PFSK-1 (cell line): ENCODE results near the gene FBXO42.

Experiments used
- FOXP2 ChIP-seq: optimal IDR thresholded peaks from 2 replicates; pipeline ENCODE3; 2011; ENCODE audit warnings: borderline replicate concordance, control low read depth, inconsistent platforms; ENCODE audit not compliant: insufficient read depth; ENCODE audit errors: extremely low read length, extremely low read depth
- POLR2AphosphoS5 ChIP-seq: IDR thresholded peaks from 2 replicates; pipeline ENCODE4 v1.6.1; 2012; ENCODE audit warnings: low read depth, mild to moderate bottlenecking, control low read depth, low read length, moderate library complexity
- SIN3A ChIP-seq: IDR thresholded peaks from 2 replicates; pipeline ENCODE4 v1.6.1; 2012; ENCODE audit warnings: mild to moderate bottlenecking, low read length, moderate library complexity, borderline replicate concordance; ENCODE audit not compliant: insufficient read depth
- TAF1 ChIP-seq: IDR thresholded peaks from 2 replicates; pipeline ENCODE4 v1.6.1; 2012; ENCODE audit warnings: low read length, control low read depth, borderline replicate concordance; ENCODE audit not compliant: insufficient read depth
- TF ChIP-seq, protein P1 (sequence below), 2 experiments: IDR thresholded peaks; 2 replicates each; pipeline versions ENCODE4 v1.6.1 to v1.8.0; 2011 to 2012; ENCODE audit warnings: low read depth in 2 of 2, low read length in 2 of 2, control low read depth in 1 of 2, inconsistent platforms in 1 of 2, mild to moderate bottlenecking in 1 of 2, moderate library complexity in 1 of 2; ENCODE audit not compliant: insufficient read depth in 1 of 2

FBXO42 gene

DNA sequence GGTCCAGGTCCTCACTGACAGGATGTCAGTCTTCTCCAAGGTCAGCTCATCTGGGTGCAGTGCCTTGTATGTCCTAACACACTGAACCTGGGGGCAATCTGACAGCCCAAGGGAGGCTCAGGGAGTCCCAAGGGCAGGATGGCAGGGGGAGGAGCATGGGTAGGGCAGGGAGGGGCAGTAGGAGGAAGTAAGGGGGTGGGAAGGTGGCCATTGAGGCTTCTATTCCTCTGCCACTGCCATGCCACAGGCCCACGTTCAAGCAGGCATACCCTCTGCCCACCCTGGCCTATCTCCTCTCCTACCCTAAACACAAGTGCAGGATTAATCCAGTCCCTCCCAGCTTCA lies 153.2 kb downstream of the FBXO42 start:
- TF ChIP-seq, protein P1, sequence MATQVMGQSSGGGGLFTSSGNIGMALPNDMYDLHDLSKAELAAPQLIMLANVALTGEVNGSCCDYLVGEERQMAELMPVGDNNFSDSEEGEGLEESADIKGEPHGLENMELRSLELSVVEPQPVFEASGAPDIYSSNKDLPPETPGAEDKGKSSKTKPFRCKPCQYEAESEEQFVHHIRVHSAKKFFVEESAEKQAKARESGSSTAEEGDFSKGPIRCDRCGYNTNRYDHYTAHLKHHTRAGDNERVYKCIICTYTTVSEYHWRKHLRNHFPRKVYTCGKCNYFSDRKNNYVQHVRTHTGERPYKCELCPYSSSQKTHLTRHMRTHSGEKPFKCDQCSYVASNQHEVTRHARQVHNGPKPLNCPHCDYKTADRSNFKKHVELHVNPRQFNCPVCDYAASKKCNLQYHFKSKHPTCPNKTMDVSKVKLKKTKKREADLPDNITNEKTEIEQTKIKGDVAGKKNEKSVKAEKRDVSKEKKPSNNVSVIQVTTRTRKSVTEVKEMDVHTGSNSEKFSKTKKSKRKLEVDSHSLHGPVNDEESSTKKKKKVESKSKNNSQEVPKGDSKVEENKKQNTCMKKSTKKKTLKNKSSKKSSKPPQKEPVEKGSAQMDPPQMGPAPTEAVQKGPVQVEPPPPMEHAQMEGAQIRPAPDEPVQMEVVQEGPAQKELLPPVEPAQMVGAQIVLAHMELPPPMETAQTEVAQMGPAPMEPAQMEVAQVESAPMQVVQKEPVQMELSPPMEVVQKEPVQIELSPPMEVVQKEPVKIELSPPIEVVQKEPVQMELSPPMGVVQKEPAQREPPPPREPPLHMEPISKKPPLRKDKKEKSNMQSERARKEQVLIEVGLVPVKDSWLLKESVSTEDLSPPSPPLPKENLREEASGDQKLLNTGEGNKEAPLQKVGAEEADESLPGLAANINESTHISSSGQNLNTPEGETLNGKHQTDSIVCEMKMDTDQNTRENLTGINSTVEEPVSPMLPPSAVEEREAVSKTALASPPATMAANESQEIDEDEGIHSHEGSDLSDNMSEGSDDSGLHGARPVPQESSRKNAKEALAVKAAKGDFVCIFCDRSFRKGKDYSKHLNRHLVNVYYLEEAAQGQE (IDR thresholded peaks at IDR 0.05; ENCODE audit: insufficient read depth in 1 of 2, low read depth in 2 of 2, low read length in 2 of 2): no peak
- no peak for TF ChIP-seq FOXP2
- TF ChIP-seq TAF1: no peak
- no peak for TF ChIP-seq POLR2AphosphoS5
- TF ChIP-seq SIN3A: no peak

DNA sequence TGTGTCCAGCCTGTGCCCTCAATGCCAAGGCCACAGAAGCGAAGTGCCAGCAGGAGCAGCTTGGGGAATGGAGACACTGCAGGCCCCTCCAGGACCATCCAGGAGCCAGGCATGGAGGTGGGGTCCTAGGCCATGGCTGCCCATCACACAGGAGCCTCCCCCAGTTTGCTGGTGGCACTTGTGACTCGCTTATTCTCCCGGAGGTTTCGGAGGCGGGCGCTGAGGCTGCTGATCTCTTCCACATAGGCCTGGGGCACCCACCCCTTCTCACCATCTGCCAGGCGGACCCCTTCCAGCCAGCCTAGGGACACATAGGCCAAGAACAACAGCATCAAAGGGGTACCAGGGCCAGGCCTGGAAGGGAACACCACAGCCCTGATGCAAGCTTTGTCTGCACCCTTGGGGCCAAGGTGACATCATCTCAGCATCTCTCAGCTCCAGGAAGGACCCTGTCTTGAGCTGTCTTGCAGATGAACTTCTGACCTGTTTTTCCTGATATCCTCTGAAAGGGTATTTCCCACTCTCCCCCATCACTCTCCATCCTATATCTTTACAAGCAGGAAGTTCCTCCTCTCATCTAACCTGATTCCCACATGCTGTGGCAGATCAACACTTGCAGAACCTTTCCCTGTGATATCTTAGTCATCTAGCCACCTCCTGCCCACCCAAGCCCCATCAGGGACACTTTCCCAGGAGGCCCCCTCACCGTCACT lies 153.7 kb downstream of the FBXO42 start:
- TF ChIP-seq TAF1 (no peak), POLR2AphosphoS5 (no peak), FOXP2 (no peak), SIN3A (no peak)
- TF ChIP-seq, protein P1 (IDR thresholded peaks at IDR 0.05; ENCODE audit: insufficient read depth in 1 of 2, low read depth in 2 of 2, low read length in 2 of 2): no peak

DNA sequence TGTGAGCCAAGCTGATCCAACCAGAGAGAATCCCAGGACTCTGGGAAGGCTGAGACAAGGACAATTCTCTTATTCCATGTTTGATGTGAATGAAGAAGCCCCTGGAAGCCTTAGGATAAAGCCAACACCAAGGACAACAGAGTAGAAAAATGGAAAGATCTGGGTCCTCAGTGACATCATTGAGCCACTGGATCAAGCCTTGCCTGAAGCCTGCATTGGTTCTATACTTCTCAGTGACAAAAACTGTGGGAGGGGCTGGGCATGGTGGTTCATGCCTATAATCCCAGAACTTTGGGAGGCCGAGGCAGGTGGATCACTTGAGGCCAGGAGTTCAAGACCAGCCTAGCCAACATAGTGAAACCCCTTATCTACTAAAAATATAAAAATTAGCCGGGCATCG lies 155.4 kb downstream of the FBXO42 start:
- TF ChIP-seq FOXP2 (no peak), SIN3A (no peak), TAF1 (no peak), POLR2AphosphoS5 (no peak)
- TF ChIP-seq, protein P1 (IDR thresholded peaks at IDR 0.05; ENCODE audit: insufficient read depth in 1 of 2, low read depth in 2 of 2, low read length in 2 of 2): no peak
